AG09319 (cell line): ENCODE measurements around the gene WASL.

Experiments
- DNase-seq: peaks from one replicate; pipeline ENCODE4 v3.0.0-alpha.2; 2010; ENCODE audit warnings: low read depth; ENCODE audit errors: extremely low read depth
- TF ChIP-seq, protein P1 (sequence below): IDR thresholded peaks from 2 replicates; pipeline ENCODE4 v1.5.1; 2011; ENCODE audit warnings: low read depth, mild to moderate bottlenecking, inconsistent platforms, low read length, moderate library complexity

The WASL gene

GRCh38 chr7:123774496-123774895 lies 25.7 kb upstream of the WASL start:
- TF ChIP-seq, protein P1, sequence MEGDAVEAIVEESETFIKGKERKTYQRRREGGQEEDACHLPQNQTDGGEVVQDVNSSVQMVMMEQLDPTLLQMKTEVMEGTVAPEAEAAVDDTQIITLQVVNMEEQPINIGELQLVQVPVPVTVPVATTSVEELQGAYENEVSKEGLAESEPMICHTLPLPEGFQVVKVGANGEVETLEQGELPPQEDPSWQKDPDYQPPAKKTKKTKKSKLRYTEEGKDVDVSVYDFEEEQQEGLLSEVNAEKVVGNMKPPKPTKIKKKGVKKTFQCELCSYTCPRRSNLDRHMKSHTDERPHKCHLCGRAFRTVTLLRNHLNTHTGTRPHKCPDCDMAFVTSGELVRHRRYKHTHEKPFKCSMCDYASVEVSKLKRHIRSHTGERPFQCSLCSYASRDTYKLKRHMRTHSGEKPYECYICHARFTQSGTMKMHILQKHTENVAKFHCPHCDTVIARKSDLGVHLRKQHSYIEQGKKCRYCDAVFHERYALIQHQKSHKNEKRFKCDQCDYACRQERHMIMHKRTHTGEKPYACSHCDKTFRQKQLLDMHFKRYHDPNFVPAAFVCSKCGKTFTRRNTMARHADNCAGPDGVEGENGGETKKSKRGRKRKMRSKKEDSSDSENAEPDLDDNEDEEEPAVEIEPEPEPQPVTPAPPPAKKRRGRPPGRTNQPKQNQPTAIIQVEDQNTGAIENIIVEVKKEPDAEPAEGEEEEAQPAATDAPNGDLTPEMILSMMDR, result no peak
- DNase-seq, result no peak

- DNase-seq, result no peak
- TF ChIP-seq, protein P1, result no peak
Measured at GRCh38 chr7:123773481-123773880, 24.7 kb upstream of the WASL start.

DNA sequence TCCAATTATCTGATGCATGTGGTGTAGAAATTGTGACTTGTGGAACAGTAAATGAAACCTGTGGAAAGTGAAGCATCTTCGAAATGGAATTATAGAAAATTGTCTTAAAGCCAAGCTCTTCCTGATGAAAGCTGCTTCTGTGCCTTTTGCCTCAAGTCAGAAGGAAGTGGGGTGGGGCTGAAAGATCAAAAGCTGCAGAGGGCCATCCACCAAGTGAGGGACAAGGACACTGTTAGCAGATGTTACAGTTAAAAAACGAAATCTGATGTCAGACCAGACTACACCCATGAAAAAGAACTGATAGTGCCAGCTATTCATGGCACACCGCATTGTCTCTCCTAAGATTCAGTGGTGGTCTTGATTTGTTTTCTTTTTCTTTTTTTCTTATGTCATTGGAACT lies 23.8 kb upstream of the WASL start:
- no peak for DNase-seq
- TF ChIP-seq, protein P1, result no peak

GRCh38 chr7:123771846-123772245 lies 23.0 kb upstream of the WASL start:
- DNase-seq, result no peak

GRCh38 chr7:123771256-123771655 lies 22.5 kb upstream of the WASL start:
- TF ChIP-seq, protein P1, result no peak
- no peak for DNase-seq

More at GRCh38 chr7:123771846-123772245, 23.0 kb upstream of the WASL start:
- TF ChIP-seq, protein P1, result no peak

- TF ChIP-seq, protein P1, result no peak
- no peak for DNase-seq
Measured at GRCh38 chr7:123770378-123770777, 21.6 kb upstream of the WASL start.

GRCh38 chr7:123769371-123769770 lies 20.6 kb upstream of the WASL start:
- TF ChIP-seq, protein P1, result no peak
- no peak for DNase-seq

- DNase-seq, result no peak
- TF ChIP-seq, protein P1, result no peak
Measured at GRCh38 chr7:123768493-123768892, 19.7 kb upstream of the WASL start.
